HCT116 (cell line): ENCODE measurements around the gene MST1R.

Source experiments
- EZH2 ChIP-seq: fragments of 200-600 bp; sonication (generic); IDR thresholded peaks from 2 replicates; pipeline ENCODE4 v1.6.1; 2017; ENCODE audit warnings: antibody characterized with exemption, mixed run types
- JUND ChIP-seq: IDR thresholded peaks from 2 replicates; pipeline ENCODE4 v1.6.1; 2012
- RAD21 ChIP-seq: IDR thresholded peaks from 2 replicates; pipeline ENCODE4 v1.6.1; 2012; ENCODE audit warnings: low read depth, mild to moderate bottlenecking
- SP1 ChIP-seq: IDR thresholded peaks from 2 replicates; pipeline ENCODE4 v1.6.1; 2012; ENCODE audit warnings: low read depth
- TF ChIP-seq, protein P1 (sequence below), 3 experiments: fragments of 200-600 bp in 1 of 3; sonication (generic) in 1 of 3; IDR thresholded peaks in 2 of 3; conservative IDR thresholded peaks in 1 of 3; 2 replicates each; pipeline ENCODE4 v1.5.1; 2012 to 2017; ENCODE audit warnings: low read depth in 2 of 3, low read length in 2 of 3, antibody characterized with exemption in 1 of 3, borderline replicate concordance in 1 of 3, control low read depth in 1 of 3, mild to moderate bottlenecking in 1 of 3, mixed read lengths in 1 of 3, mixed run types in 1 of 3, moderate library complexity in 1 of 3; ENCODE audit not compliant: insufficient read depth in 1 of 3

DNA sequence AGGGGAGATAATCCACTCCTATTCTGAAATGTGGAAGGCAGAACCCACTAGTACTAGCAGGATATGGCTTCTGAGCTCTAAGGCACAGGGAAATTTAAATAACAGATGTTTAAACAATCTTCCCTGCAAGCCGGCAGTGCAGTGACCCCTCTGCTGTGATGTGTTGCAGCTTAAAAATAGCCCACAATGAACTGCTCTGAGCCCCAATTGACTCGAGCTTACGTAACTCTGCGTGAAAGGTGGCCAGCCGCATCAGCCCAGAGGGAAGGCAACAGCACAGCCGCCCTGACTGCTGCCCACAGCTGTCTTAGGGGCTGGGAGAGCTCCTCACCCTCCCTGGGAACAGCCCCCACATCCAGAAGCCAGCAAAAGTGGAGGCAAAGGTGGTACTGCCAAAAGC is 21.5 kb downstream of the MST1R start:
- TF ChIP-seq SP1 (no peak), JUND (no peak), EZH2 (no peak), RAD21 (no peak)
- TF ChIP-seq, protein P1, sequence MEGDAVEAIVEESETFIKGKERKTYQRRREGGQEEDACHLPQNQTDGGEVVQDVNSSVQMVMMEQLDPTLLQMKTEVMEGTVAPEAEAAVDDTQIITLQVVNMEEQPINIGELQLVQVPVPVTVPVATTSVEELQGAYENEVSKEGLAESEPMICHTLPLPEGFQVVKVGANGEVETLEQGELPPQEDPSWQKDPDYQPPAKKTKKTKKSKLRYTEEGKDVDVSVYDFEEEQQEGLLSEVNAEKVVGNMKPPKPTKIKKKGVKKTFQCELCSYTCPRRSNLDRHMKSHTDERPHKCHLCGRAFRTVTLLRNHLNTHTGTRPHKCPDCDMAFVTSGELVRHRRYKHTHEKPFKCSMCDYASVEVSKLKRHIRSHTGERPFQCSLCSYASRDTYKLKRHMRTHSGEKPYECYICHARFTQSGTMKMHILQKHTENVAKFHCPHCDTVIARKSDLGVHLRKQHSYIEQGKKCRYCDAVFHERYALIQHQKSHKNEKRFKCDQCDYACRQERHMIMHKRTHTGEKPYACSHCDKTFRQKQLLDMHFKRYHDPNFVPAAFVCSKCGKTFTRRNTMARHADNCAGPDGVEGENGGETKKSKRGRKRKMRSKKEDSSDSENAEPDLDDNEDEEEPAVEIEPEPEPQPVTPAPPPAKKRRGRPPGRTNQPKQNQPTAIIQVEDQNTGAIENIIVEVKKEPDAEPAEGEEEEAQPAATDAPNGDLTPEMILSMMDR (IDR thresholded peaks at IDR 0.05 in 2 of 3, conservative IDR thresholded peaks at IDR 0.05 in 1 of 3; ENCODE audit: borderline replicate concordance in 1 of 3, insufficient read depth in 1 of 3, low read depth in 2 of 3, low read length in 2 of 3), result no peak
